K562 (cell line): ENCODE measurements around the gene SBF1. TPM values are rescaled to one million over a fixed set of nuclear protein-coding genes. Genes with fewer than 3 reads are reported as not detected.

Source experiments
- ARID3B ChIP-seq: fragments of 250-450 bp; sonication (Bioruptor Pico); IDR thresholded peaks from 2 replicates; pipeline ENCODE4 v1.4.0; 2020; ENCODE audit warnings: borderline replicate concordance
- CEBPG ChIP-seq, 3 experiments: fragments of 200-800 bp in 1 of 3; sonication (Bioruptor generic) in 1 of 3; sonication (generic) in 1 of 3; formaldehyde crosslinking in 1 of 3; IDR thresholded peaks in 2 of 3; conservative IDR thresholded peaks in 1 of 3; 2 replicates each; pipeline versions ENCODE4 v1.6.1 to v1.8.0; 2016 to 2022; ENCODE audit warnings: missing compliant biosample characterization in 2 of 3, missing genetic modification characterization in 2 of 3, mild to moderate bottlenecking in 1 of 3, missing genetic modification reagents in 1 of 3
- STAG1 ChIP-seq: sonication (generic); formaldehyde crosslinking; IDR thresholded peaks from 2 replicates; pipeline ENCODE4 v1.5.0; 2020; ENCODE audit warnings: missing genetic modification reagents, borderline replicate concordance
- VEZF1 ChIP-seq: fragments of 200-800 bp; sonication (Bioruptor generic); IDR thresholded peaks from 2 replicates; pipeline ENCODE4 v1.6.1; 2017; ENCODE audit warnings: missing genetic modification characterization, missing compliant biosample characterization
- ZBTB7A ChIP-seq: IDR thresholded peaks from 2 replicates; pipeline ENCODE4 v1.6.1; 2011; ENCODE audit warnings: low read depth, mild to moderate bottlenecking, low read length, moderate library complexity, borderline replicate concordance; ENCODE audit not compliant: control insufficient read depth
- ZSCAN32 ChIP-seq: fragments of 450-650 bp; formaldehyde crosslinking; IDR thresholded peaks from 2 replicates; pipeline ENCODE4 v1.4.0; 2020; ENCODE audit warnings: mild to moderate bottlenecking, moderate library complexity
- polyA plus RNA-seq, 8 experiments: library from polyadenylated mRNA; depleted of rRNA in 4 of 8; stranded (reverse) in 5 of 8; unstranded in 3 of 8; fragments of >200 nt; fragmentation: Nextera tagmentation in 2 of 8; fragmentation: Illumina TruSeq in 1 of 8; extraction: Ambion mirVana in 2 of 8; extraction: Trizol in 1 of 8; gene quantifications; 2 replicates each; pipeline versions ENCODE4 v1.2.1 to v1.2.3, GENCODE V29; 2011 to 2014; ENCODE audit warnings: inconsistent platforms in 1 of 8, missing spikeins in 1 of 8
- total RNA-seq, 7 experiments: library from RNA; depleted of rRNA in 6 of 7; stranded (reverse); fragments of >200 nt in 6 of 7; fragmentation: Illumina TruSeq in 2 of 7; extraction: Trizol in 2 of 7; gene quantifications; 2 replicates each; pipeline versions ENCODE4 v1.2.1 to v1.2.3, GENCODE V29; 2011 to 2021; ENCODE audit warnings: low replicate concordance in 1 of 7
- TF ChIP-seq, protein P1 (sequence below), 2 experiments: fragments of 450-650 bp in 1 of 2; sonication (generic) in 1 of 2; formaldehyde crosslinking in 1 of 2; IDR thresholded peaks in 1 of 2; conservative IDR thresholded peaks in 1 of 2; 2 replicates each; pipeline versions ENCODE4 v1.6.1 to v1.8.1; 2016 to 2023; ENCODE audit warnings: mild to moderate bottlenecking in 2 of 2, moderate library complexity in 2 of 2, inconsistent platforms in 1 of 2, missing genetic modification reagents in 1 of 2
- TF ChIP-seq, protein P2 (sequence below): sonication (generic); formaldehyde crosslinking; IDR thresholded peaks from 2 replicates; pipeline ENCODE4 v1.8.0; 2022; ENCODE audit warnings: missing genetic modification reagents, mild to moderate bottlenecking, moderate library complexity, borderline replicate concordance
- TF ChIP-seq, protein P3 (sequence below): fragments of 450-650 bp; formaldehyde crosslinking; IDR thresholded peaks from 2 replicates; pipeline ENCODE4 v1.4.0; 2022; ENCODE audit warnings: mild to moderate bottlenecking, moderate library complexity
- TF ChIP-seq, protein P4 (sequence below): fragments of 250-450 bp; sonication (Bioruptor Pico); IDR thresholded peaks from 2 replicates; pipeline ENCODE4 v1.8.0; 2022; ENCODE audit warnings: inconsistent platforms, mild to moderate bottlenecking, moderate library complexity, borderline replicate concordance

Gene SBF1
- total and polyA plus RNA-seq, 9 of the 15 experiments (the other 6 are each of a cell fraction or from before 2014, with no cell fraction given): 0.44 to 50.4 (median 11.4) TPM

DNA sequence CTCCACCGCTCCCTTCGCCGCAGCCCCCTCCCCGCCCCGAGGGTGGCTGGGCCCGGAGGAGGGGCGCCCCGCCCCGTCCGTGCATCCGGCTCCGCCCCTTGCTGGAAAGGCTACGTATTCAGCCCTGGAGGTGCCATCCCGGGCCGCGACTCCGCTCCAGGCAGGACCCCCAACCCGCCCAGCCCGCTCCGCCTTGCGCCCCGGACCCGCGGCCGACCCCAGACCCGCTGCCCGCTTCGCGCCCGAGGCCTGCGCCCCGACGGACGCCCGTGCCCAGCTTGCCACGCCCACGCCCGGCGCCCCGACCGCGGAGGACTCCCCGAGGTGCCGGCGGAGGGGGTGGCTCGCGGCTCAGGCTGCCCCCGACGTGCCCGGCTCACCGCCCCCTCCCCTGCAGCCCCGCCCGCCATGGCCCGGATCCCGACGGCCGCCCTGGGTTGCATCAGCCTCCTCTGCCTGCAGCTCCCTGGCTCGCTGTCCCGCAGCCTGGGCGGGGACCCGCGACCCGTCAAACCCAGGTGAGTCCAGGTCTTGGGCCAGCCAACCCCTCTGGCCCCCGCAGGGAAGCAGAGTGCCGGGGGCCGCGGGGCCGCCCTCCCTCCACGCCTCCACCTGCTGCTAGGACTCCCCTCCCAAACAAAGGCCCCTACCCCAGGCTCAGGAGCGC lies 6.7 kb upstream of the SBF1 start, which contains the start of gene ADM2 (continued):
- TF ChIP-seq STAG1 (no peak), VEZF1 (CRISPR knock-in tag) (peak; percentile 69), ZBTB7A (peak; percentile 67; the same call in 1 of the 2 replicates), ARID3B (CRISPR knock-in tag) (no peak), CEBPG (CRISPR knock-in tag; IDR thresholded peaks at IDR 0.05) (peak; percentile 93), CEBPG (tag; conservative IDR thresholded peaks at IDR 0.05 in 1 of 2, IDR thresholded peaks at IDR 0.05 in 1 of 2) (peak; percentile 72 to 77), ZSCAN32 (CRISPR knock-in tag) (0 out of 2 replicates have a peak, but pooled peaks have one; percentile 55)
- TF ChIP-seq, protein P1, sequence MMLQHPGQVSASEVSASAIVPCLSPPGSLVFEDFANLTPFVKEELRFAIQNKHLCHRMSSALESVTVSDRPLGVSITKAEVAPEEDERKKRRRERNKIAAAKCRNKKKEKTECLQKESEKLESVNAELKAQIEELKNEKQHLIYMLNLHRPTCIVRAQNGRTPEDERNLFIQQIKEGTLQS (IDR thresholded peaks at IDR 0.05): peak; percentile 79
- TF ChIP-seq, protein P1 (CRISPR knock-in tag; conservative IDR thresholded peaks at IDR 0.05): no peak
- TF ChIP-seq, protein P2, sequence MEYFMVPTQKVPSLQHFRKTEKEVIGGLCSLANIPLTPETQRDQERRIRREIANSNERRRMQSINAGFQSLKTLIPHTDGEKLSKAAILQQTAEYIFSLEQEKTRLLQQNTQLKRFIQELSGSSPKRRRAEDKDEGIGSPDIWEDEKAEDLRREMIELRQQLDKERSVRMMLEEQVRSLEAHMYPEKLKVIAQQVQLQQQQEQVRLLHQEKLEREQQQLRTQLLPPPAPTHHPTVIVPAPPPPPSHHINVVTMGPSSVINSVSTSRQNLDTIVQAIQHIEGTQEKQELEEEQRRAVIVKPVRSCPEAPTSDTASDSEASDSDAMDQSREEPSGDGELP (CRISPR knock-in tag): 0 out of 2 replicates have a peak, but pooled peaks have one; percentile 4
- TF ChIP-seq, protein P3, sequence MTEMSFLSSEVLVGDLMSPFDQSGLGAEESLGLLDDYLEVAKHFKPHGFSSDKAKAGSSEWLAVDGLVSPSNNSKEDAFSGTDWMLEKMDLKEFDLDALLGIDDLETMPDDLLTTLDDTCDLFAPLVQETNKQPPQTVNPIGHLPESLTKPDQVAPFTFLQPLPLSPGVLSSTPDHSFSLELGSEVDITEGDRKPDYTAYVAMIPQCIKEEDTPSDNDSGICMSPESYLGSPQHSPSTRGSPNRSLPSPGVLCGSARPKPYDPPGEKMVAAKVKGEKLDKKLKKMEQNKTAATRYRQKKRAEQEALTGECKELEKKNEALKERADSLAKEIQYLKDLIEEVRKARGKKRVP (CRISPR knock-in tag): peak; percentile 86
- TF ChIP-seq, protein P4, sequence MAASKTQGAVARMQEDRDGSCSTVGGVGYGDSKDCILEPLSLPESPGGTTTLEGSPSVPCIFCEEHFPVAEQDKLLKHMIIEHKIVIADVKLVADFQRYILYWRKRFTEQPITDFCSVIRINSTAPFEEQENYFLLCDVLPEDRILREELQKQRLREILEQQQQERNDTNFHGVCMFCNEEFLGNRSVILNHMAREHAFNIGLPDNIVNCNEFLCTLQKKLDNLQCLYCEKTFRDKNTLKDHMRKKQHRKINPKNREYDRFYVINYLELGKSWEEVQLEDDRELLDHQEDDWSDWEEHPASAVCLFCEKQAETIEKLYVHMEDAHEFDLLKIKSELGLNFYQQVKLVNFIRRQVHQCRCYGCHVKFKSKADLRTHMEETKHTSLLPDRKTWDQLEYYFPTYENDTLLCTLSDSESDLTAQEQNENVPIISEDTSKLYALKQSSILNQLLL (CRISPR knock-in tag): no peak
- TF ChIP-seq, all 486 proteins: peak for 16
